BLaER1 treated with 17β-estradiol and CSF1 and Interleukin-3, amounts not matched to agents 10 nM and 100 nM (cell line): ENCODE results near the gene CCDC138.

Experiments
- H3K27ac ChIP-seq, 11 experiments: shearing (Covaris generic); formaldehyde crosslinking; 2 replicates each; pipeline ENCODE4 v1.8.1; 2022
- H3K27me3 ChIP-seq, 11 experiments: shearing (Covaris generic); formaldehyde crosslinking; 2 replicates each; pipeline ENCODE4 v1.8.1; 2022
- H3K36me3 ChIP-seq, 11 experiments: shearing (Covaris generic); formaldehyde crosslinking; 2 replicates each; pipeline ENCODE4 v1.8.1; 2022
- H3K4me1 ChIP-seq, 10 experiments: shearing (Covaris generic); formaldehyde crosslinking; 2 replicates each; pipeline ENCODE4 v1.8.1; 2022
- H3K4me2 ChIP-seq, 11 experiments: shearing (Covaris generic); formaldehyde crosslinking; 2 replicates each; pipeline ENCODE4 v1.8.1; 2022
- H3K4me3 ChIP-seq, 10 experiments: shearing (Covaris generic); formaldehyde crosslinking; 2 replicates each; pipeline ENCODE4 v1.8.1; 2022
- H3K9ac ChIP-seq, 11 experiments: shearing (Covaris generic); formaldehyde crosslinking; 2 replicates each; pipeline ENCODE4 v1.8.1; 2022
- H3K9me3 ChIP-seq, 11 experiments: shearing (Covaris generic); formaldehyde crosslinking; replicated peaks in 1 of 11; 2 replicates each; pipeline ENCODE4 v1.8.1; 2022
- H4K20me1 ChIP-seq, 11 experiments: shearing (Covaris generic); formaldehyde crosslinking; 2 replicates each; pipeline ENCODE4 v1.8.1; 2022
- Cebpa-rat ChIP-seq, 11 experiments: shearing (Covaris generic); IDR thresholded peaks; 2 replicates each; pipeline ENCODE4 v1.8.1; 2022

The CCDC138 gene

DNA sequence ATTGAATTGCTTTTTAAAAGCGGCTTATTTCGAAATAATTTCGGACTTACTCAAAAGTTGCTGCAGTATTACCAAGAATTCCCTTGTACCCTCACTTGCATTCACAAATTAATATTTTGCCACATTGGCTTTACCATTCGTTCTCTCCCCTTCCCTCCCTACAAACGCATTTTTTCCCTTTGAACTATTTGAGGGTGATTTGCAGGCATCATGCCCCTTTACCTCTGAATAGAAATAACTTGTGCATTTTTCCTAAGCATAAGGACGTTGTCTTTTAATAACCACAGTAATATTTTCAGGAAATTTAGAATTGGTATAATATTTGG lies 608 bp downstream of the CCDC138 start:
- peaks cover 26 to 67% (median 47%) of the 10 kb centered on the region in 11 experiments for H3K36me3 ChIP-seq
- no peak for TF ChIP-seq Cebpa-rat (IDR thresholded peaks at IDR 0.05)
- H4K20me1 ChIP-seq, result peaks cover 0 to 4% (median 0%) of the 10 kb centered on the region in 11 experiments; a peak in 1 of 22 replicates
- H3K4me2 ChIP-seq, result peak overlapping the region; percentile 82 to 92 (median 89)
- H3K4me3 ChIP-seq, result peak overlapping the region; percentile 78 to 92 (median 84)
- H3K9me3 ChIP-seq, result no peaks in the 10 kb centered on the region
- H3K9ac ChIP-seq, result peak overlapping the region; percentile 82 to 91 (median 88)
- no peaks in the 10 kb centered on the region for H3K27me3 ChIP-seq
- peaks cover 7 to 30% (median 24%) of the 10 kb centered on the region in 10 experiments; a peak in 19 of 20 replicates for H3K4me1 ChIP-seq
- peak overlapping the region; percentile 61 to 86 (median 82); a peak in 21 of 22 replicates for H3K27ac ChIP-seq

DNA sequence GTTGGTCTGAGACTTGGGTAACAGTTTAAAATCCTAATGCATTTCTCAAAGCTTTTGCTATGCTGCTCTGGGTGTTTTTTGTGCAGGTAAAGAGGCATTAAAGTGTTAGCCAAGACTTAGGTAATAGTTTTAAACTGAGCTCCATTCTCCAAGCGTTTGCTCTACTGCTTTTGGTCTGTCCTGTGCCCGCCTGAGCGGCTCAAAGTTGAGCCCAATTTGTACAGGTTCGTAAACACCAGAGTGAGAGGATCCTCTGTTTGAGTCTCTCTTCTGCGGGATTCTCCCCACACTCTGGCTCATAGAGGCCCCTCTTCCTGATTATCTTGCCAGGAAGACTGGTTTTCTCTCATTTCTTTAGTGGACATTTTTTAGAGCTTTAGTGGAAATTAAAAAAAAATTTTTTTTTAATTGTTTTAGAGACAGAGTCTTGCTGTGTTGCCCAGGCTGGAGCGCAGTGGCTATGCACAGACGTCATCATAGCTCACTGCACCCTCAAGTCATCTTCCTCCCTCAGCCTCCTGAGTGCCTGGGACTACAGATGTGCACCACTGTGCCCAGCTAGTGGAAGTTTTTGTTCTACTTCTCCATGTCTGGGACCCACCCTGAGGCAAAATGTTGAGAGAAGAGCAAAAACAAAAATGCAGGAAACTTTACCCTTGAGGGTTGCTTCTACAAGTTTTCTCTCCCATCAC lies 16.6 kb downstream of the CCDC138 start:
- peaks cover 0 to 15% (median 6%) of the 10 kb centered on the region in 10 experiments; a peak in 8 of 20 replicates for H3K4me1 ChIP-seq
- peaks cover 4 to 15% (median 9%) of the 10 kb centered on the region in 11 experiments; a peak in 20 of 22 replicates for H3K9me3 ChIP-seq
- TF ChIP-seq Cebpa-rat (IDR thresholded peaks at IDR 0.05), result no peak
- peaks cover 0 to under 1% (median 0%) of the 10 kb centered on the region in 11 experiments; a peak in 1 of 22 replicates for H4K20me1 ChIP-seq
- no peak overlapping the region for H3K27ac ChIP-seq
- H3K27me3 ChIP-seq, result no peaks in the 10 kb centered on the region
- H3K4me2 ChIP-seq, result no peak overlapping the region
- H3K9ac ChIP-seq, result no peak overlapping the region
- H3K4me3 ChIP-seq, result no peak overlapping the region
- H3K36me3 ChIP-seq, result peaks cover 40 to 76% (median 66%) of the 10 kb centered on the region in 11 experiments

DNA sequence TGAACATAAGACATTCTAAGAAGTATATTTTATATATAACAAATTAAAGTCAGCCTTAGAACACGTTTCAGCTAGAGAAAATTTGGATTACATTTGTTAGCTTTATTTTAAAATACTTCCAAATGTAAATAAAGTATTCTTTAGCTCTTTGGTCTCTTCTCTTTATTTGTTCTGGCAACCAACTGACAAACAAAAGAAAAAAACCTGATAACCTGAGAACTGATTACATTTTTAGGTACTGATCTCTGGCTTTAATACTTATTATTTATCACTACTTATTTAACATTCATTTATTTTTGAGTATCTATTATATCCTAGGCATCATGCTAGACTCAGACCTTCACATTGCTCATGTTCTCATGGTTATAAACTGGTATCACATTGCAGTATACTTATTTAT lies 18.5 kb downstream of the CCDC138 start:
- Histone ChIP-seq H3K27me3 (no peaks in the 10 kb centered on the region), H3K27ac (no peak overlapping the region), H3K9ac (no peak overlapping the region), H3K4me2 (no peak overlapping the region), H4K20me1 (no peaks in the 10 kb centered on the region; a peak in 1 of 22 replicates), H3K4me3 (no peak overlapping the region), H3K36me3 (peaks cover 53 to 76% (median 72%) of the 10 kb centered on the region in 11 experiments), H3K9me3 (peaks cover 22 to 32% (median 27%) of the 10 kb centered on the region in 11 experiments), H3K4me1 (no peaks in the 10 kb centered on the region)
- no peak for TF ChIP-seq Cebpa-rat (IDR thresholded peaks at IDR 0.05)

DNA sequence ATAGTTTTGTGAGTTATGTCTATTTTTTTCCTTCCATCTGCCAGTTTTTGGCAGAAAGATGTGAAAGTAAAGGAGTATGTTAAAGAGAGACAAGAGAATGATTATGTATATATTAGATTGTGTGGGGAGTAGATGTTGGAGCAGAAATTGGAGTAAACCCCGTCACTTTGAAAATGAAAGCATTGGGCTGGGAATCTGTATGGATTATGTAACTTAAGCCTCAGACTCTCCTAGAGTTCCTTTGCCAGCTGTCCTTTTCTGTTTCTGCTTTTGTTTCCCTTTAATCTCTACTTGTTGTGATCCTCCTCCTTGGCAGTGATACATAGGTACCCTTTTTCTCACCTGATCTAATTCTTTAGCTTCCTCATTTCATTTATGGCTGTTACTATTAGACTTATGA lies 19.2 kb downstream of the CCDC138 start:
- TF ChIP-seq Cebpa-rat (IDR thresholded peaks at IDR 0.05), result no peak
- no peaks in the 10 kb centered on the region; a peak in 1 of 22 replicates for H4K20me1 ChIP-seq
- no peak overlapping the region for H3K4me2 ChIP-seq
- peaks cover 55 to 80% (median 75%) of the 10 kb centered on the region in 11 experiments for H3K36me3 ChIP-seq
- no peak overlapping the region for H3K9ac ChIP-seq
- no peaks in the 10 kb centered on the region for H3K4me1 ChIP-seq
- no peak overlapping the region for H3K4me3 ChIP-seq
- H3K9me3 ChIP-seq, result peaks cover 28 to 36% (median 33%) of the 10 kb centered on the region in 11 experiments
- no peak overlapping the region for H3K27ac ChIP-seq
- no peaks in the 10 kb centered on the region for H3K27me3 ChIP-seq

DNA sequence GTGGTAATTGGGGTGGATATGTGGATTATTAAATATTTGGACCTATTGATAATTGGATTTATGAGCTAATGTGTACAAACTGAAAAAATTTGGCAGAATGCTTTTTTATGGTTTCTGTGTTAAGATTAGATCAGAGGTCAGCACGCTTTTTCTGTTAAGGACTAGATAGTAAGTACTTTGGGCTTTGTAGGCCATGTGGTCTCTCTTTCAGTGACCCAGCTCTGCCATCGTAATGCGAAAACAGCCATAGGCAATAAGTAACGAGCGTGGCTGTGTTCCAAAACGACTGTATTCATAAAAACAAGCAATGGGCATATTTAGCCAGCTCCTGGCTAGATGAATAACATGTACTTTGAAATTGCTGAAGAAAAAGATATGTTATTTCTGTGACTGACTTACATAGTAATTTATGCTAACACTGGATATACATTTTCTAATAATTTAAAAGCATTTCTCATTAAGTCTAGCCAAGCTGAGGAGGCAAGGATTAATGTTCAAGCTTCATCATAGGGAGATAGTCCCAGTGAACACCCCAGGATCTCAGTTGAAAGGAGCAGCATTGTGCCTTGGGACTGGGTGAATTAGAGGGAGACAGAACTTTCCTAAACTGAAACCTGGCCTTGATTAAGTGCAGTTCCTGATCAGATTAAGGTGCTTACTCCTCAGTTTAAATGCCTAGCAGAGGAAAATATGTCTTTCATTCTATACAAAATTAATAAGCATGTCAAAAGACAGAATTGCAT lies 20.0 kb downstream of the CCDC138 start:
- Histone ChIP-seq H3K4me2 (no peak overlapping the region), H3K9me3 (peaks cover 28 to 39% (median 35%) of the 10 kb centered on the region in 11 experiments), H3K27ac (no peak overlapping the region), H3K36me3 (peaks cover 60 to 87% (median 80%) of the 10 kb centered on the region in 11 experiments), H3K9ac (no peak overlapping the region), H3K27me3 (no peaks in the 10 kb centered on the region), H4K20me1 (no peaks in the 10 kb centered on the region; a peak in 1 of 22 replicates), H3K4me3 (no peak overlapping the region), H3K4me1 (no peaks in the 10 kb centered on the region)
- no peak for TF ChIP-seq Cebpa-rat (IDR thresholded peaks at IDR 0.05)

DNA sequence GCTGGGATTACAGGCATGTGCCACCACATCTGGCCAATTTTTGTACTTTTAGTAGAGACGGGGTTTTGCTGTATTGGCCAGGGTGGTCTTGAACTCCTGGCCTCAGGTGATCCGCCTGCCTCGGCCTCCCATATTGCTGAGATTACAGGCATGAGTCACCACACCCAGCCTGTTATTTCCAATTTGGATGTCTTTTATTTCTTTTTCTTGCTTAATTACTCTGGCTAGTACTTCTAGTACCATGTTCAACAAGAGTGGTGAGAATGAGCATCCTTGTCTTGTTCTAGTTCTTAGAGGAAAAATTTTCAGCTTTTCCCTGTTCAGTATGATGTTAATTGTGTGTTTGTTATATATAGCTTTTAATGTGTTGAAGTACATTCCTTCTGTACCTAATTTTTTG lies 23.4 kb downstream of the CCDC138 start:
- H3K4me2 ChIP-seq, result no peak overlapping the region
- H3K27ac ChIP-seq, result no peak overlapping the region
- H4K20me1 ChIP-seq, result no peaks in the 10 kb centered on the region
- no peaks in the 10 kb centered on the region for H3K27me3 ChIP-seq
- no peak for TF ChIP-seq Cebpa-rat (IDR thresholded peaks at IDR 0.05)
- no peak overlapping the region for H3K9ac ChIP-seq
- H3K9me3 ChIP-seq, result peaks cover 28 to 39% (median 35%) of the 10 kb centered on the region in 11 experiments
- H3K4me1 ChIP-seq, result no peaks in the 10 kb centered on the region
- H3K4me3 ChIP-seq, result peak overlapping the region in 2 of 10 experiments; percentile 10 to 33; a peak in 1 of 20 replicates
- peaks cover 69 to 100% (median 91%) of the 10 kb centered on the region in 11 experiments for H3K36me3 ChIP-seq

DNA sequence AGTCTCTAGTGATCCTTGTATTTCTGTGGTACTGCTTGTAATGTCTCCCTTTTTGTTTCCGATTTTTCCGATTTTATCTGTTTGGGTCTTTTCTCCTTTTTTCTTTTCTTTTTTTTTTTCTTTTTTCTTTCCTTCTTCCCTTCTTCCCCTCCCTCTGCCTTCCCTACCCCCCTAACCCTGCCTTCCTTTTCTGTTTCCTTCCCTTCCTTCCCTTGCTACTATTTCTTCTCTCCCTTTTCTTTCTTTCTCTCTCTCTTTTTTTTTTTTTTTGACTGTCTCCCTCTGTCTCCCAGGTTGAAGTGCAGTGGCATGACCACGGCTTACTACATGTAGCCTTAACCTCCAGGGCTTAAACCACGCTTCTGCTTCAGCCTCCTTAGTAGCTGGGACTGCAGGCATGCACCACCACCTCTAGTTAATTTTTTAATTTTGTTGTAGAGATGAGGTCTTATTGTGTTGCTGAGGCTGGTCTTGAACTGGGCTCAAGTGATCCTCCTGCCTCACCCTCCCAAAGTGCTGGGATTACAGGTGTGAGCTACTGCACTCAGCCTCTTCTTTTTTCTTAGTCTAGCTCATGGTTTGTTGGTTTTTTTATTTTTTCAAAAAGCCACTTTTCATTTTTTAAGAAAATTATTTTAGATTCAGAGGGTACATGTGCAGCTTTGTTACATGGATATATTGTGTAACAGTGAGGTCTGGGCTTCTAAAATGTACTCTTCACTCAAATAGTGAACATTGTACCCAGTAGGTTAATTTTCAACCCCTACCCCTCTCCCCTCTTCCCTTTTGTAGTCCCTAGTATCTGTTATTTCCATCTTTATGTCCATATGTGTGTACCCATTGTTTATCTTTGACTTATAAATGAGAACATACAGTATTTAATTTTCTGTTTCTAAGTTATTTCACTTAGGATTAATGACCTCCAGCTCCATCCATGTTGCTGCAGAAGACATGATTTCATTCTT lies 24.7 kb downstream of the CCDC138 start:
- Histone ChIP-seq H3K9me3 (peaks cover 31 to 47% (median 40%) of the 10 kb centered on the region in 11 experiments), H3K4me2 (no peak overlapping the region), H4K20me1 (no peaks in the 10 kb centered on the region), H3K27ac (no peak overlapping the region), H3K36me3 (peaks cover 70 to 99% (median 90%) of the 10 kb centered on the region in 11 experiments), H3K4me1 (no peaks in the 10 kb centered on the region), H3K27me3 (no peaks in the 10 kb centered on the region), H3K9ac (no peak overlapping the region), H3K4me3 (no peak overlapping the region)
- no peak for TF ChIP-seq Cebpa-rat (IDR thresholded peaks at IDR 0.05)

DNA sequence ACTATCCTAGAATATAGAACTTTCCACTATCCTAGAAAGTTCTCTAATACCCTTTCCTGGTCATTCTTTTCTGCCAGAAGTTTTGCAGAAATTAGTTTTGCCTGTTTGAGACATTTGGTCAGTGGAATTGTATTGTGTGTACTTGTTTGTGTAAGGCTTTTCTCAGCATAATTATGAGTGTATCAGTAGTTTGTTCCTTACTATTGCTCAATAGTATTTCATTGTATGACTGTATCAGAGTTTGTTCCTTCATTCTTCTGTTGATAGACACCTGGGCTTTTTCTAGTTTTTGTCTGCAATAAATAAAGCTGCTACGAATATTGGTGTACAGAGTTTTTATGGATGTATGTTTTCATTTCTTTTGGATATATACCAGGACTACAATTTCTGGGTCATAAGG lies 27.2 kb downstream of the CCDC138 start:
- peaks cover 34 to 57% (median 47%) of the 10 kb centered on the region in 11 experiments for H3K9me3 ChIP-seq
- no peak overlapping the region for H3K27ac ChIP-seq
- H4K20me1 ChIP-seq, result no peaks in the 10 kb centered on the region
- no peaks in the 10 kb centered on the region for H3K27me3 ChIP-seq
- TF ChIP-seq Cebpa-rat (IDR thresholded peaks at IDR 0.05), result peak in 1 of 11 experiments; percentile 37; a peak in 1 of 22 replicates
- H3K9ac ChIP-seq, result no peak overlapping the region
- H3K4me2 ChIP-seq, result no peak overlapping the region
- peaks cover 72 to 99% (median 90%) of the 10 kb centered on the region in 11 experiments for H3K36me3 ChIP-seq
- no peak overlapping the region for H3K4me3 ChIP-seq
- H3K4me1 ChIP-seq, result no peaks in the 10 kb centered on the region
